Esophagus muscularis mucosa (tissue), 4 donors: ENCODE measurements around the gene RPL11. TPM values are rescaled to one million over a fixed set of nuclear protein-coding genes. Genes with fewer than 3 reads are reported as not detected.

Experiments used
- DNase-seq: peaks from one replicate; pipeline ENCODE4 v3.0.0-alpha.2; 2017; ENCODE audit errors: extremely low spot score
- H3K27ac ChIP-seq, 4 donors: fragments of 200-600 bp; sonication (generic); replicated peaks in 1 of 4; 1 replicate in 3 of 4; 2 replicates in 1 of 4; pipeline ENCODE4 v1.5.1; 2016 to 2019; ENCODE audit warnings: mild to moderate bottlenecking in 1 of 4
- H3K27me3 ChIP-seq, 4 donors: fragments of 200-600 bp; sonication (generic); one replicate each; pipeline versions ENCODE4 v1.5.1 to v1.6.0; 2016 to 2019
- H3K36me3 ChIP-seq, 4 donors: fragments of 200-600 bp; sonication (generic); one replicate each; pipeline ENCODE4 v1.5.1; 2016 to 2019
- H3K4me1 ChIP-seq, 4 donors: fragments of 200-600 bp; sonication (generic); one replicate each; pipeline ENCODE4 v1.5.1; 2016 to 2019
- H3K4me3 ChIP-seq, 4 donors: fragments of 200-600 bp; sonication (generic); 1 replicate in 2 of 4; 2 replicates in 2 of 4; pipeline ENCODE4 v1.5.1; 2016 to 2019; ENCODE audit warnings: mild to moderate bottlenecking in 4 of 4, moderate library complexity in 1 of 4
- H3K9me3 ChIP-seq, 4 donors: fragments of 200-600 bp; sonication (generic); 1 replicate in 3 of 4; 2 replicates in 1 of 4; pipeline ENCODE4 v1.5.1; 2016 to 2019
- CTCF ChIP-seq, 3 experiments: fragments of 200-600 bp in 2 of 3; fragments of 450-650 bp in 1 of 3; sonication (generic) in 2 of 3; IDR thresholded peaks; one replicate each; pipeline ENCODE4 v1.5.1; 2017 to 2019; ENCODE audit warnings: antibody characterized with exemption in 3 of 3, mild to moderate bottlenecking in 2 of 3, moderate library complexity in 1 of 3
- EP300 ChIP-seq: sonication (generic); formaldehyde crosslinking; IDR thresholded peaks from one replicate; pipeline ENCODE4 v1.6.1; 2017; ENCODE audit warnings: antibody characterized with exemption
- POLR2A ChIP-seq: fragments of 450-650 bp; IDR thresholded peaks from one replicate; pipeline ENCODE4 v1.6.1; 2017; ENCODE audit warnings: antibody characterized with exemption, moderate library complexity, mild to moderate bottlenecking, low read depth
- POLR2AphosphoS5 ChIP-seq, 2 donors: sonication (generic); formaldehyde crosslinking; IDR thresholded peaks; one replicate each; pipeline ENCODE4 v1.6.1; 2017; ENCODE audit warnings: antibody characterized with exemption in 2 of 2
- WGBS: methylation state at CpG from one replicate; pipeline ENCODE4 v1.1.5; 2018; 5-methylcytosine and 5-hydroxymethylcytosine counted together
- intact Hi-C: fragments of 100-400 bp; cut with DNase I; formaldehyde crosslinking; loops from one replicate; pipeline ENCODE4 v1.15.1; 2023
- total RNA-seq, 4 donors: library from RNA; depleted of rRNA; stranded (reverse); fragments of >200 nt; gene quantifications; one replicate each; pipeline versions ENCODE4 v1.1.0 to v1.2.1, GENCODE V29; 2016

Gene RPL11
- total RNA-seq, 4 donors from 2014 or later, result 706 to 1,125 (median 899) TPM

DNA sequence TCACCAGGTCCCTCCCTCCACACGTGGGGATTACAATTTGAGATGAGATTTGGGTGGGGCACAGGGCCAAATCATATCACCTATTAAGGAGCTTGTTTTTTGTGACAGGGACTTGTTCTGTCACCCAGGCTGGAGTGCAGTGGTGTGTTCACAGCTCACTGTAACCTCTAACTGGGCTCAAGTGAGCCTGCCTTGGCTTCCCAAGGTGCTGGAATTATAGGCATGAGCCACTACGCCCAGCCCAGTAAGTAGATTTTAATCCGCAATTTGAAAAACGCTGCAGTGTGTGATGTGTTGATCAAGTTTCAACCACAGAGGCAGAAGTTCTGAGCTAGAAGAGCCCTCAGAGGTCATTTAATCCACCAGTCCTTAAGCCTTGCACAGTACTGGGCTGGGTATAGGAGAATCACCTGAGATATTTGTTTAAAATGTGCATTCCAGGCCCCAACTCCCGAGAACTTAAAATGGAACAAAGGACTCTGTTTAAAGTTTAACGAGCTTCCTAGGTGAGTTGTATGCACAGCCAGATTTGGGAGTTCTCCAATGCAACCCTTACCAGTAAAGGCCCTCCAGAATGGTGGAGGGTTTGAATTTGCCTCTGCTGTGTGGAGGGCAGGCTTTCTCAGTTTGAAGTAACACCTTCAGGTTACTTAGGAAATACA, 13.4 kb downstream of the RPL11 start:
- 83% methylated on average over 6 of the region's 6 CpGs for WGBS
- Histone ChIP-seq H3K4me1 (peaks cover 0 to 11% (median 3%) of the 10 kb centered on the region in 4 donors), H3K9me3 (no peaks in the 10 kb centered on the region), H3K27ac (no peak overlapping the region), H3K27me3 (no peaks in the 10 kb centered on the region), H3K4me3 (no peak overlapping the region), H3K36me3 (peaks cover 16 to 55% (median 45%) of the 10 kb centered on the region in 4 donors)
- TF ChIP-seq CTCF (IDR thresholded peaks at IDR 0.05) (no peak), POLR2A (no peak), EP300 (no peak), POLR2AphosphoS5 (IDR thresholded peaks at IDR 0.05) (no peak)
- DNase-seq, result no peak
- intact Hi-C loops, result no loop called here

GRCh38 chr1:23709229-23709628, 17.6 kb downstream of the RPL11 start:
- Histone ChIP-seq H3K9me3 (no peaks in the 10 kb centered on the region), H3K36me3 (peaks cover 0 to 20% (median 16%) of the 10 kb centered on the region in 4 donors), H3K27me3 (no peaks in the 10 kb centered on the region), H3K27ac (no peak overlapping the region), H3K4me1 (no peaks in the 10 kb centered on the region), H3K4me3 (no peak overlapping the region)
- no peak for TF ChIP-seq POLR2A
- DNase-seq, result no peak
- 94% methylated on average over 4 of the region's 4 CpGs for WGBS
- intact Hi-C loops, result no loop called here

DNA sequence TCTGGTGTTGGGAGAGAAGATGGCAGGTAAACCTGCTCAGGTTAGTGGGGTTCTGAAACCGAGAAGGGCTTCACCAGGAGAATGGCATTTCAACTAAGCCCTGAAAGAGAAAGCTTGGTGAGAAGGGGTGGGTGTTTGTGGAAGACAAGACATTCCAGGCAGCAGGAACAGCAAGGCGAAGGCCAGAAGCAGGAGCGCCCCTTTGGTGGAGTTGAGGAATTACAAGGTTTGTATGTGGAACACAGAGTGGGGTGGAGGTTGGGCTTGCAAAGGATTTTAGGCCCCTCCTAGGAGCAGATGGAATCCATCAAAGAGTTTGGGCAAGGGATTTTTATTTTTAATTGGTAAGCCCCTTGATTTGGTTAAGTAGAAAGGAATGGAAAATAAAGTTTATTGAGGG, 26.9 kb downstream of the RPL11 start:
- Histone ChIP-seq H3K27ac (no peak overlapping the region), H3K9me3 (no peaks in the 10 kb centered on the region), H3K4me3 (no peak overlapping the region), H3K4me1 (peaks cover 0 to 12% (median 3%) of the 10 kb centered on the region in 4 donors), H3K36me3 (peaks cover 0 to 7% (median 0%) of the 10 kb centered on the region in 4 donors), H3K27me3 (no peaks in the 10 kb centered on the region)
- peak in 2 of 3 experiments; percentile 11 to 42 for TF ChIP-seq CTCF (IDR thresholded peaks at IDR 0.05)
- no peak for TF ChIP-seq POLR2A
- 75% methylated on average over 3 of the region's 3 CpGs for WGBS
- no peak for DNase-seq
- intact Hi-C loops, result no loop called here

GRCh38 chr1:23719162-23719820, 27.7 kb downstream of the RPL11 start:
- no peak for TF ChIP-seq POLR2AphosphoS5 (IDR thresholded peaks at IDR 0.05)
- no peak for TF ChIP-seq POLR2A
- H3K4me1 ChIP-seq, result peaks cover 0 to 12% (median 3%) of the 10 kb centered on the region in 4 donors
- 92% methylated on average over 2 of the region's 3 CpGs for WGBS
- H3K4me3 ChIP-seq, result no peak overlapping the region
- DNase-seq, result no peak
- no peaks in the 10 kb centered on the region for H3K27me3 ChIP-seq
- no peak overlapping the region for H3K27ac ChIP-seq
- H3K36me3 ChIP-seq, result peaks cover 0 to 7% (median 0%) of the 10 kb centered on the region in 4 donors
- intact Hi-C loops, result no loop called here
- H3K9me3 ChIP-seq, result no peaks in the 10 kb centered on the region

DNA sequence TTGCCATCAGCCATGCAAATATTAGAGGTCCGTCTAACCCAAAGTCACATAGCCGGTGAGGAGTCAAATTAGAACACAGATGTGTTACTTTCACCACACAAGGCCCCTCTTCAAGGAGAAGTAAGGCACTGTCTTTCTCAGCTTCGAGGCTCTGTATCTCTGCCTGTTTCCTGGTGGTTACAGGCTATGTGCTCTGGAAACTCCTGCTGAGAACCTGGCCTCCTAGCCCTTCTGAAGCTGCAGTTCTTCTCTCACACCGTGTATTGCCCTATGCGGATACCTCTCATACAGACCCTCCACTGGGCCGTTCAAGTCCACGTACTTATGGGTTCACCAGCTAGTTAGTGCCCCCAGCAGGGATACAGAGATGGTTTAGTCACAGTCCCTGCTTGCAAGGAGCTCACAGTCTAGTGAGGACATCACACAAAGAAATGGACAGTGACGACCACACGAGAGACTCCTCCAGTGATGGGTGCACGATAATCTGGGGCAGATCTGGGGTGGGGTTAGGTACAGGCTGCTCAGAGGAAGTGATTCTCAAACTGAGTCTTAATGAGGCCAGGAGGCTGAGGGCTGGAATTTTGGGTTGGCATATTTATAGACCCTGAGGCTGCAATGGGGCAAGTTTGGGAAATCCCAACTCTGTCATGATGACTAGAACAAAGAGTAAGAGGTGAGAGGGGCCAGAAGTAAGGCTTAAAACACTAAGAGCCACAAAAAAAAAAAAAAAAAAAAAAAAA, 28.8 kb downstream of the RPL11 start:
- Histone ChIP-seq H3K4me1 (peaks cover 0 to 12% (median 3%) of the 10 kb centered on the region in 4 donors), H3K36me3 (no peaks in the 10 kb centered on the region), H3K9me3 (no peaks in the 10 kb centered on the region), H3K4me3 (no peak overlapping the region), H3K27ac (no peak overlapping the region), H3K27me3 (no peaks in the 10 kb centered on the region)
- DNase-seq, result no peak
- TF ChIP-seq POLR2AphosphoS5 (IDR thresholded peaks at IDR 0.05) (no peak), CTCF (IDR thresholded peaks at IDR 0.05) (no peak), EP300 (no peak), POLR2A (no peak)
- intact Hi-C loops, result no loop called here
- 82% methylated on average over 10 of the region's 10 CpGs for WGBS
